Spleen (tissue), 11 donors: ENCODE measurements around the gene RBM38. TPM values are rescaled to one million over a fixed set of nuclear protein-coding genes. Genes with fewer than 3 reads are reported as not detected.

Experiments
- DNase-seq: peaks from one replicate; pipeline ENCODE4 v3.0.0-alpha.2; 2020
- H3K27ac ChIP-seq, 8 donors: fragments of 200-600 bp; sonication (generic) in 7 of 8; 1 replicate in 4 of 8; 2 replicates in 4 of 8; pipeline versions ENCODE4 v1.5.0 to v1.8.0; 2016 to 2021; ENCODE audit warnings: inconsistent platforms in 4 of 8, mild to moderate bottlenecking in 4 of 8, moderate library complexity in 1 of 8
- H3K27me3 ChIP-seq, 7 donors: fragments of 200-600 bp; sonication (generic) in 6 of 7; replicated peaks in 1 of 7; 1 replicate in 4 of 7; 2 replicates in 3 of 7; pipeline versions ENCODE4 v1.5.0 to v1.8.0; 2016 to 2021; ENCODE audit warnings: inconsistent platforms in 3 of 7, mild to moderate bottlenecking in 1 of 7
- H3K36me3 ChIP-seq, 6 donors: fragments of 200-600 bp; sonication (generic) in 5 of 6; 1 replicate in 4 of 6; 2 replicates in 2 of 6; pipeline versions ENCODE4 v1.5.0 to v1.8.0; 2016 to 2021; ENCODE audit warnings: inconsistent platforms in 2 of 6
- H3K4me1 ChIP-seq, 6 donors: fragments of 200-600 bp; sonication (generic) in 5 of 6; 1 replicate in 3 of 6; 2 replicates in 3 of 6; pipeline versions ENCODE4 v1.5.0 to v1.8.0; 2016 to 2021; ENCODE audit warnings: inconsistent platforms in 3 of 6
- H3K4me3 ChIP-seq, 8 donors: fragments of 200-600 bp; sonication (generic) in 7 of 8; 1 replicate in 4 of 8; 2 replicates in 4 of 8; pipeline versions ENCODE4 v1.5.0 to v1.8.0; 2016 to 2021; ENCODE audit warnings: inconsistent platforms in 4 of 8, mild to moderate bottlenecking in 4 of 8, moderate library complexity in 2 of 8
- H3K9me3 ChIP-seq, 8 donors: fragments of 200-600 bp; sonication (generic) in 7 of 8; 1 replicate in 4 of 8; 2 replicates in 4 of 8; pipeline versions ENCODE4 v1.5.0 to v1.8.0; 2016 to 2021; ENCODE audit warnings: inconsistent platforms in 4 of 8
- CTCF ChIP-seq, 11 experiments: fragments of 200-600 bp in 7 of 11; fragments of 450-650 bp in 4 of 11; sonication (generic) in 4 of 11; IDR thresholded peaks in 8 of 11; conservative IDR thresholded peaks in 3 of 11; 1 replicate in 7 of 11; 2 replicates in 4 of 11; pipeline versions ENCODE4 v1.4.0 to v1.8.0; 2016 to 2021; ENCODE audit warnings: antibody characterized with exemption in 11 of 11, inconsistent platforms in 4 of 11, mild to moderate bottlenecking in 1 of 11
- POLR2A ChIP-seq, 3 donors: fragments of 450-650 bp; IDR thresholded peaks; one replicate each; pipeline ENCODE4 v1.5.1; 2017; ENCODE audit warnings: antibody characterized with exemption in 3 of 3, mild to moderate bottlenecking in 1 of 3
- POLR2AphosphoS5 ChIP-seq, 3 donors: sonication (generic); formaldehyde crosslinking; IDR thresholded peaks; one replicate each; pipeline ENCODE4 v1.5.1; 2017; ENCODE audit warnings: antibody characterized with exemption in 3 of 3
- WGBS, 5 donors: extraction: QIAGEN DNeasy Blood & Tissue Kit in 3 of 5; methylation state at CpG; one replicate each; pipeline versions ENCODE4 v1.1.5 to v1.1.7; 2013 to 2018; 5-methylcytosine and 5-hydroxymethylcytosine counted together
- intact Hi-C: fragments of 100-400 bp; cut with DNase I; formaldehyde crosslinking; loops from one replicate; pipeline ENCODE4 v1.15.0; 2023; ENCODE audit warnings: low total_unique reads
- polyA plus RNA-seq, 3 donors: library from polyadenylated mRNA; stranded (reverse); fragments of 200-250 nt; gene quantifications; one replicate each; pipeline ENCODE4 v1.2.1, GENCODE V29; 2013
- total RNA-seq, 7 donors: library from RNA; depleted of rRNA in 3 of 7; stranded (reverse); fragments of >200 nt in 3 of 7; fragmentation: NEBNext Ultra II Directional in 4 of 7; extraction: Animal tissue kit (Norgen Biotek cat#: 25700) in 4 of 7; gene quantifications; one replicate each; pipeline versions ENCODE4 v1.1.0 to v1.2.1, GENCODE V29; 2016 to 2021
- donor health status: healthy with polysubstance abuse.
- donor health status: DM: no; HTN: no; CAD: no; lungs with moderate emphysema.
- donor health status: DM: no; HTN: no; CAD: no.
- donor health status: Bipolar disorder and iron deficiency.
- donor health status: healthy.
- donor health status: DM: no; HTN: no; CAD: no.
- donor health status: DM: yes; HTN: yes; CAD: no.

The RBM38 gene
- total and polyA plus RNA-seq, 10 donors: 48.6 to 120 (median 65.8) TPM

GRCh38 chr20:57412347-57413029 lies 21.3 kb downstream of the RBM38 start:
- intact Hi-C loops: no loop called here
- peak; percentile 51 for DNase-seq
- no peaks in the 10 kb centered on the region for H3K9me3 ChIP-seq
- no peak for TF ChIP-seq CTCF (IDR thresholded peaks at IDR 0.05 in 8 of 11, conservative IDR thresholded peaks at IDR 0.05 in 3 of 11)
- TF ChIP-seq POLR2A (IDR thresholded peaks at IDR 0.05): no peak
- no peak for TF ChIP-seq POLR2AphosphoS5 (IDR thresholded peaks at IDR 0.05)
- peaks cover 3 to 33% (median 32%) of the 10 kb centered on the region in 6 donors for H3K36me3 ChIP-seq
- WGBS, 5 donors: 73 to 83% (median 79%) methylated on average over 4 to 8 of the region's 8 CpGs
- H3K4me1 ChIP-seq: peaks cover 0 to 66% (median 21%) of the 10 kb centered on the region in 6 donors
- no peaks in the 10 kb centered on the region for H3K27me3 ChIP-seq
- no peak overlapping the region for H3K4me3 ChIP-seq
- H3K27ac ChIP-seq: no peak overlapping the region

GRCh38 chr20:57413986-57414385 lies 22.8 kb downstream of the RBM38 start:
- Histone ChIP-seq H3K36me3 (peaks cover 0 to 18% (median 17%) of the 10 kb centered on the region in 6 donors), H3K27me3 (no peaks in the 10 kb centered on the region), H3K4me1 (peaks cover 0 to 51% (median 12%) of the 10 kb centered on the region in 6 donors), H3K9me3 (no peaks in the 10 kb centered on the region), H3K4me3 (no peak overlapping the region), H3K27ac (peak overlapping the region in 1 of 8 donors; percentile 11)
- WGBS, 5 donors: 87 to 96% (median 93%) methylated on average over 5 to 10 of the region's 10 CpGs
- TF ChIP-seq CTCF (IDR thresholded peaks at IDR 0.05 in 8 of 11, conservative IDR thresholded peaks at IDR 0.05 in 3 of 11) (no peak), POLR2A (IDR thresholded peaks at IDR 0.05) (no peak), POLR2AphosphoS5 (IDR thresholded peaks at IDR 0.05) (no peak)
- intact Hi-C loops: no loop called here
- DNase-seq: peak; percentile 59

GRCh38 chr20:57414867-57415592 lies 23.8 kb downstream of the RBM38 start:
- Histone ChIP-seq H3K36me3 (peaks cover 0 to 8% (median 7%) of the 10 kb centered on the region in 6 donors), H3K4me1 (peaks cover 0 to 40% (median 3%) of the 10 kb centered on the region in 6 donors), H3K27ac (peak overlapping the region in 1 of 8 donors; percentile 11), H3K4me3 (no peak overlapping the region), H3K9me3 (no peaks in the 10 kb centered on the region), H3K27me3 (no peaks in the 10 kb centered on the region)
- intact Hi-C loops: no loop called here
- DNase-seq: peak; percentile 68
- 72 to 88% (median 85%) methylated on average over 12 to 19 of the region's 19 CpGs for WGBS, 5 donors
- peak in 1 of 3 donors; percentile 38 for TF ChIP-seq POLR2AphosphoS5 (IDR thresholded peaks at IDR 0.05)
- TF ChIP-seq CTCF (IDR thresholded peaks at IDR 0.05 in 8 of 11, conservative IDR thresholded peaks at IDR 0.05 in 3 of 11): no peak

- Histone ChIP-seq H3K27ac (peak overlapping the region in 1 of 8 donors; percentile 11), H3K9me3 (no peaks in the 10 kb centered on the region), H3K36me3 (peaks cover 0 to under 1% (median 0%) of the 10 kb centered on the region in 6 donors), H3K4me1 (peaks cover 0 to 33% (median 0%) of the 10 kb centered on the region in 6 donors), H3K4me3 (no peak overlapping the region), H3K27me3 (no peaks in the 10 kb centered on the region)
- 85 to 92% (median 88%) methylated on average over 11 of the region's 11 CpGs for WGBS, 5 donors
- DNase-seq: peak; percentile 47
- intact Hi-C loops: no loop called here
- TF ChIP-seq POLR2AphosphoS5 (IDR thresholded peaks at IDR 0.05): no peak
- no peak for TF ChIP-seq CTCF (IDR thresholded peaks at IDR 0.05 in 8 of 11, conservative IDR thresholded peaks at IDR 0.05 in 3 of 11)
- TF ChIP-seq POLR2A (IDR thresholded peaks at IDR 0.05): no peak
Observed at GRCh38 chr20:57415771-57416170, 24.6 kb downstream of the RBM38 start.
